Measurements from ENCODE around the gene TCEANC2.

DNA sequence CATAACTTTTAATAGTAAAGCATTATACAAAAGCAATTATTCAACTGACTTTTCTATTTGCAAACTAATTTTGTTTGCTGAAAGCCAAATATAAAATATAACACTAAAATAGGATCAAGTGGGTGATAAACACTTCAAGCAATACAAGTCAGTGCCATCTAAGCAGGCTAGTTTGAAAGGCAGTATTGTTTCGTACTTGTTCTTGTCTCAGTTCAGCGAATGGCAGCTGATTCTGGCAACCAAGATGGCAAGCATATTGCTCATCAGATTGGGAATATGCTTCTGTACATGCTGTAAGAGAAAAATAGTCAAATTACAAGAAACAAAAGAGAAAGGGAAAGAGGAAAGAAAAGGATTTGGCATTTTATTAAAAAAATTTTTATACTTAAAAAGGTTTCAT, 7.9 kb upstream of the TCEANC2 start:
- TF ChIP-seq EZH2 (IDR thresholded peaks at IDR 0.05) (no peak), POLR2AphosphoS5 (IDR thresholded peaks at IDR 0.05; ENCODE audit: borderline replicate concordance, low read depth, low read length) (no peak)
